SK-N-SH (cell line): ENCODE results near the gene RGS9.

Source experiments
- CHD2 ChIP-seq: fragments of 150-350 bp; IDR thresholded peaks from 2 replicates; pipeline ENCODE4 v1.6.1; 2018; ENCODE audit warnings: low read length; ENCODE audit not compliant: partially characterized antibody
- FOXJ3 ChIP-seq: sonication (generic); formaldehyde crosslinking; IDR thresholded peaks from 2 replicates; pipeline ENCODE4 v1.5.1; 2020; ENCODE audit warnings: mild to moderate bottlenecking, missing genetic modification reagents
- GATA2 ChIP-seq: sonication (generic); formaldehyde crosslinking; IDR thresholded peaks from 2 replicates; pipeline ENCODE4 v1.5.0; 2020; ENCODE audit warnings: mild to moderate bottlenecking, missing genetic modification reagents
- MEF2A ChIP-seq: IDR thresholded peaks from 2 replicates; pipeline ENCODE4 v1.4.0; 2012; ENCODE audit warnings: low read depth, borderline replicate concordance
- NRF1 ChIP-seq: IDR thresholded peaks from 2 replicates; pipeline ENCODE4 v1.6.1; 2012; ENCODE audit warnings: low read depth, mild to moderate bottlenecking, low read length
- POLR2AphosphoS5 ChIP-seq: IDR thresholded peaks from 2 replicates; pipeline ENCODE4 v1.6.1; 2012; ENCODE audit warnings: low read depth, low read length
- SIN3A ChIP-seq: IDR thresholded peaks from 2 replicates; pipeline ENCODE4 v1.6.1; 2012; ENCODE audit warnings: low read depth, mild to moderate bottlenecking, low read length, moderate library complexity, borderline replicate concordance
- SMC3 ChIP-seq: IDR thresholded peaks from 2 replicates; pipeline ENCODE4 v1.6.1; 2012; ENCODE audit warnings: low read depth, low read length, improper control_type of control experiment
- TF ChIP-seq, protein P1 (sequence below): fragments of 200-600 bp; sonication (generic); IDR thresholded peaks from 2 replicates; pipeline ENCODE4 v1.6.1; 2017; ENCODE audit warnings: antibody characterized with exemption, mild to moderate bottlenecking, moderate library complexity
- TF ChIP-seq, protein P2 (sequence below): fragments of 150-350 bp; IDR thresholded peaks from 2 replicates; pipeline ENCODE4 v1.6.1; 2017; ENCODE audit warnings: antibody characterized with exemption, low read length, low read depth, borderline replicate concordance
- TF ChIP-seq, protein P3 (sequence below): IDR thresholded peaks from 2 replicates; pipeline ENCODE4 v1.4.0; 2012; ENCODE audit warnings: low read depth, borderline replicate concordance
- TF ChIP-seq, protein P4 (sequence below): IDR thresholded peaks from 2 replicates; pipeline ENCODE4 v1.6.1; 2012; ENCODE audit warnings: mild to moderate bottlenecking, low read depth, low read length, moderate library complexity

DNA sequence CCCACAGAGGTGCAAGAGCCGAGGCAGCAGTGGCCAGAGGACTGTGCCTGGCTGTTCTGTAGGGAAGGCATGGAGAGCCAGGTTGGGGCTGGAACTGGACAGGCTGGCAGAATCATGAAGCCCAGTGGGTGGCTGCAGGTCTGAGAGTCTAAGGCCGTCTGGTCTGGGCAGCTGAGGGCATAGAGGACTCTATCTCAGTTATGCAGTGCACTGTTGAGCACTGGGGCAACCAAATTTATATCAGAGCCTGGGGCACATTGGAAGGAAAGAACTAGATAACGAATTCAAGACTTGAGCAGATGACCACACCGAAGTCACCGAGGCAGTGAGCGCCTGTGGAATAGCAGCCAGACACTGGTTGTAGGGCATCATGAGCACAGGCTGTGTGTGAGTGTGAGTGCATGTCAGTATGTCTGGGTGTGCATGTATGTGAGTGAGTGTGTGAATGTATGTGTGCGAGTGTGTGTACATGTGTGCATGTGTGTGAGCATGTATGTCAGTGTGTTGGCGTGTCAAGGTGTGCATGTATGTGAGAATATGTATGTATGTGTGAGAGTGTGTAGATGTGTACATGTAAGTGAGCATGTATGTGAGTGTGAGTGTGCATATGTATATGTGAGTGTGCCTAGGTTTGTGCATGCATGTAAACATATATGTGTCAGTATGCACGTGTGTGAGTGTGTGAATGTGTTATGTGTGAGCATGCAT lies 37.0 kb downstream of the RGS9 start:
- TF ChIP-seq SIN3A (no peak), MEF2A (no peak), POLR2AphosphoS5 (no peak), FOXJ3 (CRISPR knock-in tag) (no peak), SMC3 (no peak), NRF1 (no peak), CHD2 (no peak), GATA2 (CRISPR knock-in tag) (peak; percentile 39; the same call in 1 of the 2 replicates)
- TF ChIP-seq, protein P1, sequence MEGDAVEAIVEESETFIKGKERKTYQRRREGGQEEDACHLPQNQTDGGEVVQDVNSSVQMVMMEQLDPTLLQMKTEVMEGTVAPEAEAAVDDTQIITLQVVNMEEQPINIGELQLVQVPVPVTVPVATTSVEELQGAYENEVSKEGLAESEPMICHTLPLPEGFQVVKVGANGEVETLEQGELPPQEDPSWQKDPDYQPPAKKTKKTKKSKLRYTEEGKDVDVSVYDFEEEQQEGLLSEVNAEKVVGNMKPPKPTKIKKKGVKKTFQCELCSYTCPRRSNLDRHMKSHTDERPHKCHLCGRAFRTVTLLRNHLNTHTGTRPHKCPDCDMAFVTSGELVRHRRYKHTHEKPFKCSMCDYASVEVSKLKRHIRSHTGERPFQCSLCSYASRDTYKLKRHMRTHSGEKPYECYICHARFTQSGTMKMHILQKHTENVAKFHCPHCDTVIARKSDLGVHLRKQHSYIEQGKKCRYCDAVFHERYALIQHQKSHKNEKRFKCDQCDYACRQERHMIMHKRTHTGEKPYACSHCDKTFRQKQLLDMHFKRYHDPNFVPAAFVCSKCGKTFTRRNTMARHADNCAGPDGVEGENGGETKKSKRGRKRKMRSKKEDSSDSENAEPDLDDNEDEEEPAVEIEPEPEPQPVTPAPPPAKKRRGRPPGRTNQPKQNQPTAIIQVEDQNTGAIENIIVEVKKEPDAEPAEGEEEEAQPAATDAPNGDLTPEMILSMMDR, result no peak
- TF ChIP-seq, protein P2, sequence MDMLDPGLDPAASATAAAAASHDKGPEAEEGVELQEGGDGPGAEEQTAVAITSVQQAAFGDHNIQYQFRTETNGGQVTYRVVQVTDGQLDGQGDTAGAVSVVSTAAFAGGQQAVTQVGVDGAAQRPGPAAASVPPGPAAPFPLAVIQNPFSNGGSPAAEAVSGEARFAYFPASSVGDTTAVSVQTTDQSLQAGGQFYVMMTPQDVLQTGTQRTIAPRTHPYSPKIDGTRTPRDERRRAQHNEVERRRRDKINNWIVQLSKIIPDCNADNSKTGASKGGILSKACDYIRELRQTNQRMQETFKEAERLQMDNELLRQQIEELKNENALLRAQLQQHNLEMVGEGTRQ, result no peak
- TF ChIP-seq, protein P3, sequence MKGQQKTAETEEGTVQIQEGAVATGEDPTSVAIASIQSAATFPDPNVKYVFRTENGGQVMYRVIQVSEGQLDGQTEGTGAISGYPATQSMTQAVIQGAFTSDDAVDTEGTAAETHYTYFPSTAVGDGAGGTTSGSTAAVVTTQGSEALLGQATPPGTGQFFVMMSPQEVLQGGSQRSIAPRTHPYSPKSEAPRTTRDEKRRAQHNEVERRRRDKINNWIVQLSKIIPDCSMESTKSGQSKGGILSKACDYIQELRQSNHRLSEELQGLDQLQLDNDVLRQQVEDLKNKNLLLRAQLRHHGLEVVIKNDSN, result no peak
- TF ChIP-seq, protein P4, sequence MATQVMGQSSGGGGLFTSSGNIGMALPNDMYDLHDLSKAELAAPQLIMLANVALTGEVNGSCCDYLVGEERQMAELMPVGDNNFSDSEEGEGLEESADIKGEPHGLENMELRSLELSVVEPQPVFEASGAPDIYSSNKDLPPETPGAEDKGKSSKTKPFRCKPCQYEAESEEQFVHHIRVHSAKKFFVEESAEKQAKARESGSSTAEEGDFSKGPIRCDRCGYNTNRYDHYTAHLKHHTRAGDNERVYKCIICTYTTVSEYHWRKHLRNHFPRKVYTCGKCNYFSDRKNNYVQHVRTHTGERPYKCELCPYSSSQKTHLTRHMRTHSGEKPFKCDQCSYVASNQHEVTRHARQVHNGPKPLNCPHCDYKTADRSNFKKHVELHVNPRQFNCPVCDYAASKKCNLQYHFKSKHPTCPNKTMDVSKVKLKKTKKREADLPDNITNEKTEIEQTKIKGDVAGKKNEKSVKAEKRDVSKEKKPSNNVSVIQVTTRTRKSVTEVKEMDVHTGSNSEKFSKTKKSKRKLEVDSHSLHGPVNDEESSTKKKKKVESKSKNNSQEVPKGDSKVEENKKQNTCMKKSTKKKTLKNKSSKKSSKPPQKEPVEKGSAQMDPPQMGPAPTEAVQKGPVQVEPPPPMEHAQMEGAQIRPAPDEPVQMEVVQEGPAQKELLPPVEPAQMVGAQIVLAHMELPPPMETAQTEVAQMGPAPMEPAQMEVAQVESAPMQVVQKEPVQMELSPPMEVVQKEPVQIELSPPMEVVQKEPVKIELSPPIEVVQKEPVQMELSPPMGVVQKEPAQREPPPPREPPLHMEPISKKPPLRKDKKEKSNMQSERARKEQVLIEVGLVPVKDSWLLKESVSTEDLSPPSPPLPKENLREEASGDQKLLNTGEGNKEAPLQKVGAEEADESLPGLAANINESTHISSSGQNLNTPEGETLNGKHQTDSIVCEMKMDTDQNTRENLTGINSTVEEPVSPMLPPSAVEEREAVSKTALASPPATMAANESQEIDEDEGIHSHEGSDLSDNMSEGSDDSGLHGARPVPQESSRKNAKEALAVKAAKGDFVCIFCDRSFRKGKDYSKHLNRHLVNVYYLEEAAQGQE, result no peak
